ENCODE measurements around the gene FOXM1.

FOXM1 gene

DNA sequence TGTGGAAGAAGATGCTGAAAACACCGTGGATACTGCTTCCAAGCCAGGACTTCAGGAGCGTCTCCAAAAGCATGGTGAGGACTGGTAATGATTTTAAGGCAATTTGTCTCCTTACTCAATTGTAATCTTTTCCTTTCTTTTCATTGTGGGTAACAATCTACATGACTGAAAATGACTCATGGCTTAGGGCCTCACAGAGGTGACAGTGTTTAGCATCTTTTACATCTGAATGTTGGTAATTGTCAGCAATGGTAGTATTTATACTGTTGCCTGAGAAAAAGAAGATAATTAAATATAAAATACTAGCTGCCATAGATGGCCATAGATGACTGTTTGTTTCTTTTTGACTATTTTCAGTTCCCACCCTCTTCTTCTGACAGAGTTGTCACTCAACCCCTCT, 45.4 kb upstream of the FOXM1 start:
- Histone ChIP-seq H3K9me3 (ENCODE audit: control insufficient read depth, low read length) (no peaks in the 10 kb centered on the region), H3K36me3 (ENCODE audit: control insufficient read depth in 1 of 2, insufficient read depth in 2 of 2, low read depth in 1 of 2, low read length in 2 of 2) (peaks cover 47 to 76% of the 10 kb centered on the region in 2 experiments), H3K14ac (ENCODE audit: low read length in 2 of 2) (no peak overlapping the region), H3K18ac (ENCODE audit: low read depth in 1 of 2, low read length in 2 of 2) (no peak overlapping the region), H3K27ac (ENCODE audit: low read length, poor library complexity, severe bottlenecking) (no peak overlapping the region), H2BK15ac (ENCODE audit: low read depth, poor library complexity, severe bottlenecking) (no peak overlapping the region), H3K4me1 (ENCODE audit: control insufficient read depth, insufficient read depth, low read depth, low read length) (peaks cover 1% of the 10 kb centered on the region), H3K79me1 (replicated peaks; ENCODE audit: low read length, poor library complexity, severe bottlenecking) (peaks cover 28% of the 10 kb centered on the region), H2BK5ac (ENCODE audit: low read depth, low read length, poor library complexity, severe bottlenecking) (no peak overlapping the region), H2AFZ (ENCODE audit: low read depth, low read length) (no peak overlapping the region), H2AK5ac (ENCODE audit: low read length, severe bottlenecking) (no peak overlapping the region), H2BK120ac (ENCODE audit: low read depth, low read length) (no peak overlapping the region), H3K4me2 (ENCODE audit: low read length, poor library complexity, severe bottlenecking) (no peak overlapping the region), H3K4me3 (ENCODE audit: insufficient read depth in 1 of 2, low read depth in 1 of 2, low read length in 2 of 2) (no peak overlapping the region), H3K9ac (ENCODE audit: low read length) (no peak overlapping the region), H2BK12ac (ENCODE audit: low read length in 2 of 2) (no peak overlapping the region), H3K27me3 (ENCODE audit: control insufficient read depth in 1 of 2, insufficient read depth in 1 of 2, low read length in 2 of 2) (no peaks in the 10 kb centered on the region), H3K4ac (ENCODE audit: low read depth in 1 of 2, low read length in 2 of 2) (no peak overlapping the region), H4K8ac (ENCODE audit: low read length) (no peak overlapping the region), H4K91ac (ENCODE audit: low read length) (no peak overlapping the region), H3K23ac (ENCODE audit: low read length in 2 of 2) (no peak overlapping the region)
- DNase-seq: no peak
- 75% methylated on average over 2 of the region's 2 CpGs for WGBS

DNA sequence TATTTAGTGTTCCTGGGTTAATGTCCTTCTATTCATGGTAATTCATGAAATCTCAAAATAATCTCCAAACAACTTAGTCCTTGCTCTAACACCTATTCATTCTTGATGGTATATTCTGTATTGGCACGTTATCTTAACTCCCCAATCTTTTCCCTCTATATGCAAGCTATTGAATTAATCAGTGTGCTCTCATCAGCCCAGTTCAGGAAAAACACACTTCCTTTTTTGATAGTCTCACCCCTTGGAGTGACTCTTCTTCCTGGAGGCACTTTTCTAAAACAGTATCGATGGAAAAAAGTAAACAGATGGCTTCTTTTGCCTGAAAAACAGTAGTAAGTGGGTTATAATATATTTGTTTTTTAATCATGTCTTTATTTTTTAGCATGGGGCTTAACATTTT, 42.3 kb upstream of the FOXM1 start:
- Histone ChIP-seq H3K4me3 (ENCODE audit: insufficient read depth in 1 of 2, low read depth in 1 of 2, low read length in 2 of 2) (no peak overlapping the region), H3K9ac (ENCODE audit: low read length) (no peak overlapping the region), H3K14ac (ENCODE audit: low read length in 2 of 2) (no peak overlapping the region), H3K27me3 (ENCODE audit: control insufficient read depth in 1 of 2, insufficient read depth in 1 of 2, low read length in 2 of 2) (no peaks in the 10 kb centered on the region), H3K4ac (ENCODE audit: low read depth in 1 of 2, low read length in 2 of 2) (no peak overlapping the region), H3K9me3 (ENCODE audit: control insufficient read depth, low read length) (no peaks in the 10 kb centered on the region), H3K36me3 (ENCODE audit: control insufficient read depth in 1 of 2, insufficient read depth in 2 of 2, low read depth in 1 of 2, low read length in 2 of 2) (peaks cover 44 to 83% of the 10 kb centered on the region in 2 experiments), H4K91ac (ENCODE audit: low read length) (no peak overlapping the region), H3K4me1 (ENCODE audit: control insufficient read depth, insufficient read depth, low read depth, low read length) (peaks cover 1% of the 10 kb centered on the region), H3K18ac (ENCODE audit: low read depth in 1 of 2, low read length in 2 of 2) (no peak overlapping the region), H2BK15ac (ENCODE audit: low read depth, poor library complexity, severe bottlenecking) (no peak overlapping the region), H2AFZ (ENCODE audit: low read depth, low read length) (no peak overlapping the region), H3K4me2 (ENCODE audit: low read length, poor library complexity, severe bottlenecking) (no peak overlapping the region), H2AK5ac (ENCODE audit: low read length, severe bottlenecking) (no peak overlapping the region), H2BK120ac (ENCODE audit: low read depth, low read length) (no peak overlapping the region), H3K79me1 (replicated peaks; ENCODE audit: low read length, poor library complexity, severe bottlenecking) (peaks cover 21% of the 10 kb centered on the region), H3K27ac (ENCODE audit: low read length, poor library complexity, severe bottlenecking) (no peak overlapping the region), H2BK5ac (ENCODE audit: low read depth, low read length, poor library complexity, severe bottlenecking) (no peak overlapping the region), H3K23ac (ENCODE audit: low read length in 2 of 2) (no peak overlapping the region), H2BK12ac (ENCODE audit: low read length in 2 of 2) (no peak overlapping the region), H4K8ac (ENCODE audit: low read length) (no peak overlapping the region)
- DNase-seq: no peak
- WGBS: 100% methylated on average over 1 of the region's 2 CpGs

DNA sequence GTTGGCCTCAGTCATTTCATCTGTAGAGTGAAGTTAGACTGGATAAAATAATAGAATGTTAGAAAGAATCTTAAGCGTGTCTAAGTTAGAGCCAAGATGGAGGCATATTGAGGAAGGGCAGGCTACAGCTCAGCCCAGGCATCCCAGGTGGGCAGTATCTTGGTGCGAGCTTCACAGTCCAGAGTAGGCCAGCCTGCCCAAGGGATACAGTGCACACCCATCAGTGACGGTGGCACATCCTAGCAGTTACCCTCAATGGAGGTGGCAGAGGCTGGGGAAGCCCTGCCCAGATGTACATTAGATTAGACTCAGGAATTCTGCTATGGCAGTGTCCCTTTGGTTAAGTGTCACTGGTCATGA, 35.2 kb upstream of the FOXM1 start:
- Histone ChIP-seq H3K4me1 (ENCODE audit: control insufficient read depth, insufficient read depth, low read depth, low read length) (peaks cover 5% of the 10 kb centered on the region), H4K91ac (ENCODE audit: low read length) (no peak overlapping the region), H2AFZ (ENCODE audit: low read depth, low read length) (no peak overlapping the region), H3K23ac (ENCODE audit: low read length in 2 of 2) (no peak overlapping the region), H2AK5ac (ENCODE audit: low read length, severe bottlenecking) (peak overlapping the region; percentile 95), H2BK5ac (ENCODE audit: low read depth, low read length, poor library complexity, severe bottlenecking) (no peak overlapping the region), H3K4me3 (ENCODE audit: insufficient read depth in 1 of 2, low read depth in 1 of 2, low read length in 2 of 2) (no peak overlapping the region), H3K4me2 (ENCODE audit: low read length, poor library complexity, severe bottlenecking) (no peak overlapping the region), H3K4ac (ENCODE audit: low read depth in 1 of 2, low read length in 2 of 2) (no peak overlapping the region), H2BK120ac (ENCODE audit: low read depth, low read length) (no peak overlapping the region), H3K27ac (ENCODE audit: low read length, poor library complexity, severe bottlenecking) (peak overlapping the region; percentile 60), H3K79me1 (replicated peaks; ENCODE audit: low read length, poor library complexity, severe bottlenecking) (peaks cover 16% of the 10 kb centered on the region), H3K9ac (ENCODE audit: low read length) (no peak overlapping the region), H3K9me3 (ENCODE audit: control insufficient read depth, low read length) (no peaks in the 10 kb centered on the region), H2BK12ac (ENCODE audit: low read length in 2 of 2) (no peak overlapping the region), H3K36me3 (ENCODE audit: control insufficient read depth in 1 of 2, insufficient read depth in 2 of 2, low read depth in 1 of 2, low read length in 2 of 2) (peaks cover 17 to 77% of the 10 kb centered on the region in 2 experiments), H3K27me3 (ENCODE audit: control insufficient read depth in 1 of 2, insufficient read depth in 1 of 2, low read length in 2 of 2) (no peaks in the 10 kb centered on the region), H3K18ac (ENCODE audit: low read depth in 1 of 2, low read length in 2 of 2) (no peak overlapping the region), H4K8ac (ENCODE audit: low read length) (no peak overlapping the region), H2BK15ac (ENCODE audit: low read depth, poor library complexity, severe bottlenecking) (no peak overlapping the region), H3K14ac (ENCODE audit: low read length in 2 of 2) (no peak overlapping the region)
- DNase-seq: no peak
- WGBS: 95% methylated on average over 3 of the region's 3 CpGs

DNA sequence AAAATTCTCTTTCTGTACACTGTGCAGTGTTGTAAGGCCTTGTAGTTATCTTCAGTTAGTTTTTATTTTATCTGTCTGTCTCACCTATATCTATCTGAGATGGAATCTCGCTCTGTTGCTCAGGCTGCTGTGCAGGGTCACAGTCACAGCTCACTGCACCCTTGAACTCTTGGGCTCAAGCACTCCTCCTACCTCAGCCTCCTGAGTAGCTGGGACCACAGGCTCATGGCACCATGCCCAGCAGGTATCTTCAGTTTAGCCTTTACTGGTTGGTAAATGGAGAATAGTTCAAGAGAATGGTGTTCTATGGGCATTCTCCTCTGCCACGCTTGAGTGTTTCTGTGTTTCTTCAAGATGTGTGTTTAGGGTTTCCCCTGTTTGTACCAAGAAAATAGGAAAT, 27.3 kb upstream of the FOXM1 start:
- no peaks in the 10 kb centered on the region for H3K27me3 ChIP-seq (ENCODE audit: control insufficient read depth in 1 of 2, insufficient read depth in 1 of 2, low read length in 2 of 2)
- H2BK120ac ChIP-seq (ENCODE audit: low read depth, low read length): no peak overlapping the region
- H2AFZ ChIP-seq (ENCODE audit: low read depth, low read length): no peak overlapping the region
- DNase-seq: no peak
- no peaks in the 10 kb centered on the region for H3K9me3 ChIP-seq (ENCODE audit: control insufficient read depth, low read length)
- peaks cover 0 to 11% of the 10 kb centered on the region in 2 experiments for H3K36me3 ChIP-seq (ENCODE audit: control insufficient read depth in 1 of 2, insufficient read depth in 2 of 2, low read depth in 1 of 2, low read length in 2 of 2)
- no peak overlapping the region for H3K14ac ChIP-seq (ENCODE audit: low read length in 2 of 2)
- no peak overlapping the region for H4K8ac ChIP-seq (ENCODE audit: low read length)
- H3K23ac ChIP-seq (ENCODE audit: low read length in 2 of 2): no peak overlapping the region
- WGBS: 100% methylated on average over 2 of the region's 2 CpGs
- H3K27ac ChIP-seq (ENCODE audit: low read length, poor library complexity, severe bottlenecking): no peak overlapping the region
- no peak overlapping the region for H2BK5ac ChIP-seq (ENCODE audit: low read depth, low read length, poor library complexity, severe bottlenecking)
- H3K4me2 ChIP-seq (ENCODE audit: low read length, poor library complexity, severe bottlenecking): no peak overlapping the region
- no peak overlapping the region for H3K9ac ChIP-seq (ENCODE audit: low read length)
- H4K91ac ChIP-seq (ENCODE audit: low read length): no peak overlapping the region
- H2BK15ac ChIP-seq (ENCODE audit: low read depth, poor library complexity, severe bottlenecking): no peak overlapping the region
- H2AK5ac ChIP-seq (ENCODE audit: low read length, severe bottlenecking): no peak overlapping the region
- no peak overlapping the region for H3K18ac ChIP-seq (ENCODE audit: low read depth in 1 of 2, low read length in 2 of 2)
- H3K4me3 ChIP-seq (ENCODE audit: insufficient read depth in 1 of 2, low read depth in 1 of 2, low read length in 2 of 2): no peak overlapping the region
- peaks cover 12% of the 10 kb centered on the region for H3K79me1 ChIP-seq (replicated peaks; ENCODE audit: low read length, poor library complexity, severe bottlenecking)
- peaks cover 14% of the 10 kb centered on the region for H3K4me1 ChIP-seq (ENCODE audit: control insufficient read depth, insufficient read depth, low read depth, low read length)
- H2BK12ac ChIP-seq (ENCODE audit: low read length in 2 of 2): no peak overlapping the region
- no peak overlapping the region for H3K4ac ChIP-seq (ENCODE audit: low read depth in 1 of 2, low read length in 2 of 2)

All from mesenchymal stem cell (in vitro differentiated cells and primary cell).